Frontal cortex (tissue), 4 donors: Measurements from ENCODE around the gene NAV2. TPM values are rescaled to one million over a fixed set of nuclear protein-coding genes. Genes with fewer than 3 reads are reported as not detected.

Experiments
- DNase-seq, 2 donors: peaks; one replicate each; pipeline ENCODE4 v3.0.0; 2012; ENCODE audit warnings: low spot score in 2 of 2
- FAIRE-seq: peaks from 2 replicates; lab custom pipeline; 2012; peaks lifted over from hg19 to GRCh38; lab: Jason Lieb, UNC
- small RNA-seq: library from RNA; depleted of rRNA; stranded (forward); fragments of <200 nt; gene quantifications from one replicate; pipeline ENCODE3, GENCODE V24; 2014
- total RNA-seq: library from RNA; depleted of rRNA; stranded (reverse); fragments of >200 nt; gene quantifications from one replicate; pipeline ENCODE4 v1.2.3, GENCODE V29; 2014
- donor health status: control.
- donor health status: control.
- donor health status: control.

The NAV2 gene
- total RNA-seq, 1 donor from 2014 or later, result 15.5 TPM

DNA sequence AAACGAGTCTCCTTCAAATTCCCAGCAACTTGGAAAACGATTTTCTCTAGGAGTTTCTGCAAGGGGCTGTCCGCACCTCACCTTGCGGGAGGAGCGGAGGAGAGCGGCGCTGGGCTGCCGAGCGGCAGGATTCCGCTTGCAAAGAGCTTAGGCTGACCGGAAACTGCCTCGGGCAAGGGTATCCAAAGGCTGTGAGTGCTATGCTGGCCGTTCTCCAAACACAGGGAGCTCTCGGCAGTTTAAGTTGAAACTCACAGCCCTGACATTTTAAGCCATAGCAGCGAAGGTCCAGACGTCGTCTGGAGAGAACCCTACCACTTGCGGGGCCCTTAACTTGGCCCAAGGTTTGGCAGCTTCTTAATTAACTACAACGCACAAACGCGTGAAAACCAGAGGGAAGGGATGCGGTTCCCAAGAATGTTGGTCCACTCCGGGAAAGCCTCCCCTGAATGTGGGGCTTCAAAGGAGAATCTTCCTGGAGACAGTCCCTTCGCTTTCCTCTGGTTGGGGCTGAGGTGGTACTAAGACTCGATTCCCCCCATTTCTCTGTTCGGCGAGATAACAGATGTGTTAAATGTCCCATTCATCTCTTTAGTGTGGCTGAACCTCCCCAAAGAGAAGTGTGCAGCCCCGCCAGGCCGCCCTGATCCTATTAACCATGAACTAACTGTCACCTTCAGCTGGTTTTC, 448.7 kb downstream of the NAV2 start:
- no peak for DNase-seq
- FAIRE-seq, result no peak

DNA sequence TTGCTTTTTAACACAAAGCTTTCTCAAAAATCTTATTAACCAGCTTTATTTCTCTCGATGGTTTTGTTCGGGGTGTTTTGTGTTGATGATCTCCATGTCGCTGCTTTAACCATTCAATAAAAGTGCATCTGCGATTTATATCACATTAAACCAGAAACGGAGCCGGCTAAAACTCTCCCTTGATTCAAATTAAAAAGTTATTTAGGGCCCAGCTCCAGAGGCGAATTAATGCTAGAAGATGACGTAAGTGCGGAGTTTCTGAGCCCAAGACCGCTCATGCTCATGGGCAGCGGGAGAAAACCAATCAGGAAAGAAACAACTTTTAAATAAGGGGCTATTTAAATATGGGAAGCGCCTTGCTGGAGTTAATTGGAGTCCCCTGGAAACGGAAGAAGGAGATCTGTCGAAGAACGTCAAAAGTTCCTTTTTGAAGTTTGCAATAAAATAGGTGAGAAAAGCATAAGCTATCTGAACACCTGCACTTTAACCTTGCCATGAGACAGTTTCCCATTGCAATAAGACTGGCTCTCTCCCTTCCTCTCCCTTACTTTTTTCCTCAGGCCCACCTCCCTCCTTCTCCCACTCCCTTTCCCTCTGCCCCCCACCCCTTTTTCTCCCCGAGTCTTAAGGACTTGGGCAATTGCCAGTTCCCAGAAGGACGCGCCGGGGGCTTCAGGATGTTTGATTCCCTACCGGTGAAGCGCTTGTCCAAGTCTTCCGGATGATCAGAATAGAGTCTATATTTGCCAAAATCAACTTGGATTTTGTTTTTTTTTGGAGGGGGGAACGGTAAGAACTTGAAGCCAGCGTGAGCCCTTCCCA, 449.5 kb downstream of the NAV2 start:
- DNase-seq (no peak), FAIRE-seq (no peak)

DNA sequence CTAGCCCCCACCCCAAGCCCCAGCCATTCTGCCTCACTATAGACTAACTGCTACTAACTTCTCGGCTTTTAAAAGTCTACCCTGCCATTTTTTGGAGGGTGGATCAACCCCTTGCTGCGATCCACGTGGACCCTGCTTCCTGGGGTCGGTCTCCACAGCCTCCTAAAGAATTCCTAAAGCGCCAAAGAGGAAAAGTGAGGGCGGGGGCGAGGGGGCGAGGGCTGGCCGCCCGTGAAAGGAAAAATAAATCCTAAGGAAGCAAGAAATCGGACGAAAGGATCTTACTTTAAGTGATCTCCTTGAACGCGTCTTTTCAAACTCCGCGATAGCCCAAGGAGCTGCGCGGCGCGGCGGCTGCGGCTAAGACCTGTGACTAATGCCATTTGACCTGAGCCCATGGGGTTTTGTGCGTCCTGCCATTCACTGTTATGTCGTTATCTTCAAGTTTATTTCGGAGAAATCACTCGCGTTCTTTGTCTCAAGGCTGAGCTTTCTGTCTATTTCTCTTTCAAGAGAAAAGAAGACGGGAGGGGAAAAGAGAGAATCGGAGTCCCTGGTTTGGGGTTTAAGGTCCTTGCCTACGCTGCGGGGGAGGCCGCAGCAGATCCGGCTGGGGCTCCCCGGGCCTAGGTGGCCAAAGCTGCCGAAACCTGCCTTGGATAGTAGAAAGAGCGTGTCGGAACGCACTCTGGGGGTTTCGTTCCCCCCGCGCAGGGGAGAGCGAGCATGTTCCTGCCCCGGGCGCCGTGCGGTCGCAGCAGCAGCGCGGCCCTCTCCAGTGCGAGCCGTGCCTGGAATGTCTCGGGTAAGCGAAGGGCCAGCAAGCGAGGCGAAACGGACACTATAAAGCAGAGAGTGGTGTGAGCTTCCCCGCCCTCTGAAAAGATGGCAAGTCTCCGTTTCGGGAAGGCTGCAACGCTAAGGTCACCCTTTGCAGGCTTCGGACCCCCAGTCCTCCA, 450.5 kb downstream of the NAV2 start:
- FAIRE-seq (no peak), DNase-seq (no peak)

DNA sequence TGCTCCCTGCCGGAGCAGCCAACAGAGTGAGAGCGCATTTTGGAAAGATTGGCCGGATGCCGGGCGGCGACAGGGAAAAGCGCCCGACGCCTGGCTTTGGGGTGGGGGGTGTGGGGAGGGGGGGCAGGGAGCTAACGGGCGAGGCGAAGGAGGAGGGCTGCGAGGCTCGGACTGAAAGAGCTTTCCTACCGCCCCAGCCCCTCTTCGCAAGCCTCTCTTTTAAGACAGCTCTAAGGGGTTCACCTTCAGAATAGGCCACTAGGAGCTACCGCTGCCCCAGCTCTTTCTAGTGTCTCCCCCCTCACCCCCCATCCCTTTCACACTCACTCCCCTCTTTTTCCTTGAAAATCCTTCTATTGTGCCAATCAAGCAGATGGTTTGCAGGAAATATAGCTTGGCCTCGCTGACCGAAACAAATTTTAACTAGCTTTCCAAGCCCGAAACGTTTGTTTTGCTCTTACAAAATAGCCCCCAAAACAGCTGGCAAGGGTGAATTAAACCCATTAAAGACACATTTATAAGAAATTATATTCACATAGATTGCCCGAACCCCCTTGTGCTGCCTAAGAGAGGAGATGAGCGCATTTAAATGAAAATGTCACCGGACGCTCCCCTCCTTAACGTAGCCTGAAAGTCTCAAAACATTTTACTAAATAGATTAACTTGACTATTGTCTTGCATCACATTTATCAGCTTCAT, 451.3 kb downstream of the NAV2 start:
- FAIRE-seq, result no peak

More for the DNA sequence above, 451.3 kb downstream of the NAV2 start:
- no peak for DNase-seq

Small RNA genes lying within 50 kb of the gene (small RNA-seq; reads per million reads assigned to genes)
- gene MIR4694, result not detected
